Adipocyte (in vitro differentiated cells): ENCODE data around the gene ARL8A.
"Not testable (repeated sequence)": the region's sequence is repeated elsewhere in the genome, so short reads cannot be mapped to it uniquely, and the experiment has no call there.

ENCODE experiments used
- DNase-seq: peaks from one replicate; pipeline ENCODE4 v3.0.0-alpha.2; 2015; ENCODE audit warnings: low read depth
- H3K27me3 ChIP-seq: replicated peaks from 2 replicates; pipeline ENCODE4 v1.7.0; 2013; ENCODE audit warnings: mild to moderate bottlenecking, low read length, moderate library complexity; ENCODE audit not compliant: control insufficient read depth, insufficient read depth
- H3K36me3 ChIP-seq: 2 replicates; pipeline ENCODE4 v1.7.0; 2013; ENCODE audit warnings: low read length, mild to moderate bottlenecking, moderate library complexity; ENCODE audit not compliant: control insufficient read depth, insufficient read depth, severe bottlenecking
- H3K4me1 ChIP-seq: 2 replicates; pipeline ENCODE4 v1.7.0; 2013; ENCODE audit warnings: mild to moderate bottlenecking, low read length, moderate library complexity; ENCODE audit not compliant: control insufficient read depth, insufficient read depth
- H3K4me3 ChIP-seq: 2 replicates; pipeline ENCODE4 v1.7.0; 2013; ENCODE audit warnings: mild to moderate bottlenecking, low read length, moderate library complexity
- H3K9ac ChIP-seq: 2 replicates; pipeline ENCODE4 v1.7.0; 2013; ENCODE audit warnings: mild to moderate bottlenecking, low read length, moderate library complexity
- H3K9me3 ChIP-seq: 2 replicates; pipeline ENCODE4 v1.7.0; 2013; ENCODE audit warnings: mild to moderate bottlenecking, low read length, moderate library complexity; ENCODE audit not compliant: control insufficient read depth

ARL8A gene

GRCh38 chr1:202121006-202121405, 23.5 kb downstream of the ARL8A start:
- no peak overlapping the region for H3K9ac ChIP-seq
- H3K27me3 ChIP-seq = peaks cover 8% of the 10 kb centered on the region
- DNase-seq = no peak
- H3K36me3 ChIP-seq = no peaks in the 10 kb centered on the region
- no peaks in the 10 kb centered on the region for H3K9me3 ChIP-seq
- H3K4me1 ChIP-seq = no peaks in the 10 kb centered on the region
- H3K4me3 ChIP-seq = no peak overlapping the region

- no peak for DNase-seq
- no peak overlapping the region for H3K4me3 ChIP-seq
These were observed 26.6 kb downstream of the ARL8A start for GRCh38 chr1:202117898-202118371.

GRCh38 chr1:202116287-202116686, 28.2 kb downstream of the ARL8A start:
- H3K9me3 ChIP-seq = no peaks in the 10 kb centered on the region
- H3K4me1 ChIP-seq = peaks cover 3% of the 10 kb centered on the region
- H3K9ac ChIP-seq = no peak overlapping the region
- H3K27me3 ChIP-seq = no peaks in the 10 kb centered on the region
- no peak for DNase-seq
- H3K36me3 ChIP-seq = no peaks in the 10 kb centered on the region
- H3K4me3 ChIP-seq = no peak overlapping the region

More at GRCh38 chr1:202117898-202118371, 26.6 kb downstream of the ARL8A start:
- Histone ChIP-seq H3K27me3 (no peaks in the 10 kb centered on the region), H3K36me3 (no peaks in the 10 kb centered on the region), H3K9ac (no peak overlapping the region), H3K9me3 (no peaks in the 10 kb centered on the region), H3K4me1 (peaks cover 3% of the 10 kb centered on the region)

- peaks cover 3% of the 10 kb centered on the region for H3K4me1 ChIP-seq
- DNase-seq = no peak
- H3K27me3 ChIP-seq = no peaks in the 10 kb centered on the region
- H3K9ac ChIP-seq = no peak overlapping the region
- H3K36me3 ChIP-seq = no peaks in the 10 kb centered on the region
- no peak overlapping the region for H3K4me3 ChIP-seq
- no peaks in the 10 kb centered on the region for H3K9me3 ChIP-seq
These were observed 30.7 kb downstream of the ARL8A start for GRCh38 chr1:202113690-202114300.

- Histone ChIP-seq H3K4me3 (no peak overlapping the region), H3K9me3 (no peaks in the 10 kb centered on the region), H3K27me3 (no peaks in the 10 kb centered on the region), H3K9ac (no peak overlapping the region), H3K4me1 (peaks cover 3% of the 10 kb centered on the region), H3K36me3 (no peaks in the 10 kb centered on the region)
- peak; percentile 55 for DNase-seq
These were observed 31.5 kb downstream of the ARL8A start for GRCh38 chr1:202112859-202113689.

- not testable (repeated sequence) for H3K36me3 ChIP-seq, H3K27me3 ChIP-seq, H3K4me1 ChIP-seq, H3K9ac ChIP-seq, DNase-seq, H3K9me3 ChIP-seq, H3K4me3 ChIP-seq
These were observed 32.9 kb downstream of the ARL8A start for GRCh38 chr1:202111589-202111988.

GRCh38 chr1:202110977-202111376, 33.6 kb downstream of the ARL8A start:
- Histone ChIP-seq H3K36me3 (no peaks in the 10 kb centered on the region), H3K9ac (no peak overlapping the region), H3K4me3 (no peak overlapping the region), H3K27me3 (no peaks in the 10 kb centered on the region), H3K9me3 (no peaks in the 10 kb centered on the region), H3K4me1 (peaks cover 3% of the 10 kb centered on the region)
- DNase-seq = no peak

GRCh38 chr1:202107801-202108731, 36.5 kb downstream of the ARL8A start:
- no peaks in the 10 kb centered on the region for H3K36me3 ChIP-seq
- DNase-seq = no peak
- no peaks in the 10 kb centered on the region for H3K9me3 ChIP-seq
- no peaks in the 10 kb centered on the region for H3K27me3 ChIP-seq
- H3K9ac ChIP-seq = no peak overlapping the region
- H3K4me3 ChIP-seq = no peak overlapping the region
- H3K4me1 ChIP-seq = peaks cover 5% of the 10 kb centered on the region

GRCh38 chr1:202107321-202107761, 37.2 kb downstream of the ARL8A start:
- Histone ChIP-seq H3K9ac (no peak overlapping the region), H3K9me3 (no peaks in the 10 kb centered on the region), H3K27me3 (no peaks in the 10 kb centered on the region), H3K4me1 (peaks cover 5% of the 10 kb centered on the region), H3K4me3 (no peak overlapping the region), H3K36me3 (no peaks in the 10 kb centered on the region)
- DNase-seq = no peak

- Histone ChIP-seq H3K27me3 (no peaks in the 10 kb centered on the region), H3K36me3 (no peaks in the 10 kb centered on the region), H3K4me1 (peaks cover 5% of the 10 kb centered on the region), H3K4me3 (no peak overlapping the region), H3K9me3 (no peaks in the 10 kb centered on the region), H3K9ac (no peak overlapping the region)
- no peak for DNase-seq
These were observed 37.9 kb downstream of the ARL8A start for GRCh38 chr1:202106340-202107254.
